Dendritic cell treated with granulocyte-macrophage colony-stimulating factor and Interleukin-4, amounts not matched to agents 40 ng/mL and 50 ng/mL, for 4 days (primary cell): ENCODE results near the gene GNG4.
"Not testable (repeated sequence)": the region's sequence is repeated elsewhere in the genome, so short reads cannot be mapped to it uniquely, and the experiment has no call there.

Experiments
- H3K27ac Mint-ChIP-seq: one replicate; pipeline ENCODE4 v1.8.0; 2022; ENCODE audit warnings: mild to moderate bottlenecking, mixed read lengths
- H3K27me3 Mint-ChIP-seq: one replicate; pipeline ENCODE4 v1.8.0; 2022; ENCODE audit warnings: mild to moderate bottlenecking, mixed read lengths
- H3K36me3 Mint-ChIP-seq: one replicate; pipeline ENCODE4 v1.8.0; 2022; ENCODE audit warnings: low read depth, mixed read lengths
- H3K4me1 Mint-ChIP-seq: one replicate; pipeline ENCODE4 v1.8.0; 2022; ENCODE audit warnings: low read depth, mixed read lengths
- H3K4me3 Mint-ChIP-seq: one replicate; pipeline ENCODE4 v1.8.0; 2022; ENCODE audit warnings: mild to moderate bottlenecking, moderate library complexity, mixed read lengths
- H3K9me3 Mint-ChIP-seq: one replicate; pipeline ENCODE4 v1.8.0; 2022; ENCODE audit warnings: mixed read lengths
- intact Hi-C: fragments of 100-400 bp; cut with micrococcal nuclease; formaldehyde crosslinking; loops from one replicate; pipeline ENCODE4 v1.15.0; 2022

The GNG4 gene

GRCh38 chr1:235567812-235568503 lies 81.6 kb downstream of the GNG4 start:
- Mint-ChIP-seq H3K9me3 (no peaks in the 10 kb centered on the region), H3K4me1 (peaks cover 33% of the 10 kb centered on the region), H3K36me3 (no peaks in the 10 kb centered on the region), H3K27ac (no peak overlapping the region), H3K4me3 (no peak overlapping the region), H3K27me3 (no peaks in the 10 kb centered on the region)
- intact Hi-C loops = no loop called here

DNA sequence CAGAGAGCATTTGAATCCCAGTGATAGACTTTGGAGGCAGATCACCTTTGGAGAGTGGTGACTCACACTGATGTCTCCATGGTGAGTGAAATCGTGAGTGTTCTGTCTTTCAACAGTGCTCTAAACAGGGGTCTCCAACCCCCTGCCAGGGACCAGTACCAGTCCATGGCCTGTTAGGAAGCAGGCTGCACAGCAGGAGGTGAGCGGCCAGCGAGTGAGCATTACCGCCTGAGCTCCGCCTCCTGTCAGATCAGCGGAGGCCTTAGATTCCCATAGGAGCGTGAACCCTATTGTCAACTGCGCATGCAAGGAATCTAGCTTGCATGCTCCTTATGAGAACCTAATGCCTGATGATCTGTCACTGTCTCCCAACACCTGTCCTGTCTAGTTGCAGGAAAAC lies 83.5 kb downstream of the GNG4 start:
- Mint-ChIP-seq H3K4me3 (no peak overlapping the region), H3K27me3 (no peaks in the 10 kb centered on the region), H3K36me3 (no peaks in the 10 kb centered on the region), H3K27ac (no peak overlapping the region), H3K9me3 (no peaks in the 10 kb centered on the region), H3K4me1 (peaks cover 33% of the 10 kb centered on the region)
- intact Hi-C loops = no loop called here

DNA sequence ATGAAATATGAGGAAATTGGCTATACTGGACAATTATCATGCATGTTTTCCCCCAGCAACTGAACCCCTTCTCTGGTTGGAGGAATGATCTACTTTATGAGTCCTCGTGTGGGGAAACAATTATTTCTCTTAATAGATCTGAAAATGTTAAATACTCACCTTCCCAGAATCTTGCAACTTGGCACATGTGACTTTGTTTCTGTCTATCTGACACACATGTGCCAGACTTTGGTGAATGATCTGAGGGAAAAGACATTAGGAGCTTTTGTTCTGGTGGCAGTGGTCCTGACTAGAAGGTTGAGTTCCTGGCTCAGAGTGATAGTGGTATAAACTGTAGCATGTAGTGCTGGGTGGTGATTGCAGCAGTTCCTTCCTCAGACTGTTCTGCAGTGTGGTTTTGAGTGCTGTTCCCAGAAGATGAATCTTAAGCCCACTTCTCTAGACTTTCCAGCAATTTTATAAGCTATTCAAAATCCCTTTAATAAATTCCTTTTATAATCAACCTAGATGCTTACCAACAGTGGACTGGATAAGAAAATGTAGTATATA lies 86.0 kb downstream of the GNG4 start:
- no peak overlapping the region for H3K4me3 Mint-ChIP-seq
- H3K27me3 Mint-ChIP-seq = no peaks in the 10 kb centered on the region
- H3K27ac Mint-ChIP-seq = no peak overlapping the region
- H3K4me1 Mint-ChIP-seq = peaks cover 24% of the 10 kb centered on the region
- H3K9me3 Mint-ChIP-seq = no peaks in the 10 kb centered on the region
- intact Hi-C loops = no loop called here
- no peaks in the 10 kb centered on the region for H3K36me3 Mint-ChIP-seq

DNA sequence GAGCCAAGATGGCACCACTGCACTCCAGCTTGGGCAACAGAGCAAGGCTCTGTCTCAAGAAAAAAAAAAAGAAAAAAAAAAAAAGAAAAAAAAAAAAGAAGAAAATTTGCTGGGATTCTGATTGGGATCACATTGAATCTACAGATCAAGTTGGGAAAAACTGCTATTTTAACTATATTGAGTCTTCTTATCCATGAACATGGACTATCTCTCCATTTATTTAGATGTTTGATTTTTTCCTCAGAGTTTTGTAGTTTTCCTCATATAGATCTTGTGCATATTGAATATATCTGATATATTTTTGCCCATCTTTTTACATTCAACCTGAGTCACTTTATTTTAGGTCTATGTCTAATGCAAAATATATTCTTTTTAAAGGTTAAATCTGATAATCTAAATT lies 87.0 kb downstream of the GNG4 start:
- H3K36me3 Mint-ChIP-seq = no peaks in the 10 kb centered on the region
- no peak overlapping the region for H3K4me3 Mint-ChIP-seq
- H3K27me3 Mint-ChIP-seq = no peaks in the 10 kb centered on the region
- no peaks in the 10 kb centered on the region for H3K9me3 Mint-ChIP-seq
- H3K27ac Mint-ChIP-seq = no peak overlapping the region
- intact Hi-C loops = no loop called here
- peaks cover 14% of the 10 kb centered on the region for H3K4me1 Mint-ChIP-seq

GRCh38 chr1:235558621-235559169 lies 90.9 kb downstream of the GNG4 start:
- H3K4me1 Mint-ChIP-seq = peaks cover 3% of the 10 kb centered on the region
- no peaks in the 10 kb centered on the region for H3K27me3 Mint-ChIP-seq
- H3K27ac Mint-ChIP-seq = no peak overlapping the region
- no peak overlapping the region for H3K4me3 Mint-ChIP-seq
- H3K9me3 Mint-ChIP-seq = no peaks in the 10 kb centered on the region
- intact Hi-C loops = no loop called here
- no peaks in the 10 kb centered on the region for H3K36me3 Mint-ChIP-seq

GRCh38 chr1:235557495-235557894 lies 92.1 kb downstream of the GNG4 start:
- Mint-ChIP-seq H3K4me1 (no peaks in the 10 kb centered on the region), H3K4me3 (no peak overlapping the region), H3K27ac (no peak overlapping the region), H3K9me3 (no peaks in the 10 kb centered on the region), H3K27me3 (no peaks in the 10 kb centered on the region), H3K36me3 (no peaks in the 10 kb centered on the region)
- intact Hi-C loops = no loop called here

GRCh38 chr1:235556807-235557206 lies 92.8 kb downstream of the GNG4 start:
- Mint-ChIP-seq H3K27me3 (no peaks in the 10 kb centered on the region), H3K4me1 (no peaks in the 10 kb centered on the region), H3K36me3 (no peaks in the 10 kb centered on the region), H3K27ac (no peak overlapping the region), H3K9me3 (no peaks in the 10 kb centered on the region), H3K4me3 (no peak overlapping the region)
- intact Hi-C loops = no loop called here

- peaks cover 3% of the 10 kb centered on the region for H3K27me3 Mint-ChIP-seq
- intact Hi-C loops = no loop called here
- no peak overlapping the region for H3K27ac Mint-ChIP-seq
- H3K36me3 Mint-ChIP-seq = no peaks in the 10 kb centered on the region
- no peaks in the 10 kb centered on the region for H3K4me1 Mint-ChIP-seq
- H3K4me3 Mint-ChIP-seq = no peak overlapping the region
- no peaks in the 10 kb centered on the region for H3K9me3 Mint-ChIP-seq
Measured at GRCh38 chr1:235553112-235553551, 96.5 kb downstream of the GNG4 start.

DNA sequence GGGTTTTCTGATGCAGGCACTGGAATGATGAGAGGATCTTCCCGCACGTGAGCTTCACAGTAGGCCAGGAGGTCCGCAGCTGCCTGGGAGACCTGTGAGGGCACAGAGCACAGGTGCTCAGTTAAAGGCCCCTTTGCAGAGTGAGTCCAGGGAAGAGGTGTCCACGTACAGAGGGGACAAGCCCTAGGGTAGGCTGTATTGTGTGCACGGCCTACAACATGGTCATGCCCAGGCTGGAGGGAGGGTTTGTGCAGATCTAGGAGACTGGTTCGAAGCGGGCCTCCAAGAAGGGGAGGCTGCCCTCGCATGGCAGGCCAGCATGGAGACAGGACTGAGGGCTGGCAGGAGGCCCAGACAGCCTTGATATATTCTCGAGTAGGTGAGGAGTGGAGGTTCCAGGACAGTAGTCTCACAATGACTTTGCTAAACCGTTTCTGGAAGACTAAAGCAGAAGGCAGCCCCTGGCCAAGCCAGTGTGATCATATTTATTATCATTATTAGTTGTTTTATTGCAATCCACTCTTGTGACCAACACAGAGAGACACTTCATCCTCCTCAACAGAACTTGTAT lies 97.4 kb downstream of the GNG4 start:
- Mint-ChIP-seq H3K4me1 (no peaks in the 10 kb centered on the region), H3K27me3 (peaks cover 3% of the 10 kb centered on the region), H3K4me3 (no peak overlapping the region), H3K9me3 (no peaks in the 10 kb centered on the region), H3K36me3 (no peaks in the 10 kb centered on the region), H3K27ac (no peak overlapping the region)
- intact Hi-C loops = no loop called here

- no peaks in the 10 kb centered on the region for H3K9me3 Mint-ChIP-seq
- H3K27ac Mint-ChIP-seq = no peak overlapping the region
- H3K36me3 Mint-ChIP-seq = no peaks in the 10 kb centered on the region
- H3K4me1 Mint-ChIP-seq = peaks cover 4% of the 10 kb centered on the region
- intact Hi-C loops = no loop called here
- H3K4me3 Mint-ChIP-seq = no peak overlapping the region
- H3K27me3 Mint-ChIP-seq = peaks cover 5% of the 10 kb centered on the region
Measured at GRCh38 chr1:235549351-235550139, 100.0 kb downstream of the GNG4 start.

GRCh38 chr1:235546369-235547155 lies 103.0 kb downstream of the GNG4 start:
- H3K4me3 Mint-ChIP-seq, H3K9me3 Mint-ChIP-seq, H3K27ac Mint-ChIP-seq, H3K36me3 Mint-ChIP-seq, H3K27me3 Mint-ChIP-seq, H3K4me1 Mint-ChIP-seq, intact Hi-C loops: not testable (repeated sequence)

DNA sequence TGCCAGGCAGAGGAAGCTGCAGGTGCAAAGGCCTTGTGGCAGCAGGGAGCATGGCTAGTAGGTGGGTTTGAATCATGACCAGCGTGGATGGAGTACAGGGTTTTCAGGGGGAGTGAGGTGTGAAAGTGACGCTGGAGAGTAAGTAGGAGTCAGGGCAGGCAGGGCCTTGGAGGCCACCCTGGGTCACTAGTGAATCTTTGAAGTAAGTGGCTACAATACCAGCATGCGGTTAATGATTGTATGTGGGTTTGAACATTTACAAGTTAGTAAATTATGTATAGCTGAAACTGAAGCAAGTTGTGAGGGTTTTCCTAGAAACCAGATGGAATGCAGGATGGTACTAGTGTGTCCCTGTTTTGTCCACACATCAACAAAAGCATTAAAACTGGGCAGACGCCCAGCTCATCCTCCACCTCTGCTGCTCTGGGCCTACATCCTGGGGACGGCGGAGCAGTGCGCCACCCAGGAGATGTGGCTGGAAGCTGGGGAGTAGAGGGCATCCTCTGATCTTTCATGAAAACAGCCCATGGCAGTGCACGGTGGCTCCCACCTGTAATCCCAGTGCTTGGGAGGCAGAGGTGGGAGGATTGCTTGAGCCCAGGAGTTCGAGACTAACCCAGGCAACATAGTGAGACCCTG lies 104.2 kb downstream of the GNG4 start:
- Mint-ChIP-seq H3K27me3 (peaks cover 5% of the 10 kb centered on the region), H3K36me3 (no peaks in the 10 kb centered on the region), H3K9me3 (no peaks in the 10 kb centered on the region), H3K27ac (no peak overlapping the region), H3K4me1 (peaks cover 4% of the 10 kb centered on the region), H3K4me3 (no peak overlapping the region)
- intact Hi-C loops = no loop called here

DNA sequence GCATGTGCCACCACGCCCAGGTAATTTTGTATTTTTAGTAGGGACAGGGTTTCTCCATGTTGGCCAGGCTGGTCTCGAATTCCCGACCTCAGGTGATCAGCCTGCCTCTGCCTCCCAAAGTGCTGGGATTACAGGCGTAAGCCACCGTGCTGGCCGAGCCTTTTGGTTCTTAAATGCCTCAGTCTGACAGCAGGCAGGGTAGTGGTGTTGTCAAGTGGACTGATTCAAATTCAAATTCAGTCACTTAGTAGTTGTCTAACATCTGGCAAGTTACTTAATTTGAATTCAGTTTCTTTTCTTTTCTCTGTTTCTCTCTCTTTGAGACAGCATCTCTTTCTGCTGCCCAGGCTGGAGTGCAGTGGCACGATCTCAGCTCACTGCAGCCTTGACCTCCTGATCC lies 106.7 kb downstream of the GNG4 start:
- H3K4me3 Mint-ChIP-seq, H3K9me3 Mint-ChIP-seq, H3K4me1 Mint-ChIP-seq, intact Hi-C loops, H3K27me3 Mint-ChIP-seq, H3K36me3 Mint-ChIP-seq, H3K27ac Mint-ChIP-seq: not testable (repeated sequence)
